ENCODE measurements around the gene ARG2.

DNA sequence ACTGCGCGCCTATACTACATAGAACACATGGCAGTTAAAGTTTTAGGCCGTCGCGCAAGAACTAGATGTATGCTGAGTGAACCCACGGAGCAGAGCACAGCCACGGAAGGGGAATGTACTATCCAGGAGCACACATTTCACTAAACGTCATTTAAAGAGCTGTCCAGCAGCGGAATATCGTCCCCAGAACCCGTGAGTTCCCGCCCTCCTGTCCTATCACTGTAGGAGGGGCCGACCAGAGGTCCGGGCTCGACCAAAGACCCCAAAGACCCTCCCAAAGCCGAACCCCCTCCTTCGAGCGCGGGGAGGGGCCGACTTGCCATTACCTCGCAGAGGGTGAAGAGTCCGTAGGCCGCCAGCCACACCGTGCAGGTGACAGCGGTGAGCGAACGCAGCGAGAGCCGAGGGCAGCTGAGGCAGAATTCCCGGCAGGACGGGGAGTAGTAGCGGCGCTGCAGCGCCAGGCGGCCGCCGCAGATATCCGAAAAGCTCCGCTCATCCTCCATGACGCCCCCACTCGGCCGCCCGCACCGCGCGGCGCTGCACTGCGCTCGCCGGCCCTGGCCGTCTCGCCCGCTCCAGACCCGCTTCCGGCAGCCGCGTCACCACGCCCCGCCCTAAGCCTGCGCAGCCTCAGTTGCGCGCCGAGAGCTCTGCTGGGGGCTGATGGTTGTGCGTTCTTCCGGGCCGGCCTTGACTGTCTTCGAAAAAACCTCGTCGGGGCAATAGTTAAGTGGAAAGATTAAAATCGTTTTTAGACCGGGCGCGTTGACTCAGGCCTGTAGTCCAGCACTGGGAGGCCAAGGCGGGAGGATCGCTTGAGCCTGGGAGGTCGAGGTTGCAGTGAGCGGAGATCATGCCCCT is 19.8 kb upstream of the ARG2 start, which contains the start of gene PIGH:
- TF ChIP-seq, protein P1, sequence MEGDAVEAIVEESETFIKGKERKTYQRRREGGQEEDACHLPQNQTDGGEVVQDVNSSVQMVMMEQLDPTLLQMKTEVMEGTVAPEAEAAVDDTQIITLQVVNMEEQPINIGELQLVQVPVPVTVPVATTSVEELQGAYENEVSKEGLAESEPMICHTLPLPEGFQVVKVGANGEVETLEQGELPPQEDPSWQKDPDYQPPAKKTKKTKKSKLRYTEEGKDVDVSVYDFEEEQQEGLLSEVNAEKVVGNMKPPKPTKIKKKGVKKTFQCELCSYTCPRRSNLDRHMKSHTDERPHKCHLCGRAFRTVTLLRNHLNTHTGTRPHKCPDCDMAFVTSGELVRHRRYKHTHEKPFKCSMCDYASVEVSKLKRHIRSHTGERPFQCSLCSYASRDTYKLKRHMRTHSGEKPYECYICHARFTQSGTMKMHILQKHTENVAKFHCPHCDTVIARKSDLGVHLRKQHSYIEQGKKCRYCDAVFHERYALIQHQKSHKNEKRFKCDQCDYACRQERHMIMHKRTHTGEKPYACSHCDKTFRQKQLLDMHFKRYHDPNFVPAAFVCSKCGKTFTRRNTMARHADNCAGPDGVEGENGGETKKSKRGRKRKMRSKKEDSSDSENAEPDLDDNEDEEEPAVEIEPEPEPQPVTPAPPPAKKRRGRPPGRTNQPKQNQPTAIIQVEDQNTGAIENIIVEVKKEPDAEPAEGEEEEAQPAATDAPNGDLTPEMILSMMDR (IDR thresholded peaks at IDR 0.05): peak; percentile 32 to 64 (median 48)
- peak; percentile 41 for TF ChIP-seq POLR2A (IDR thresholded peaks at IDR 0.05)
